ENCODE results near the gene MANSC1.
"Not testable (repeated sequence)": the region's sequence is repeated elsewhere in the genome, so short reads cannot be mapped to it uniquely, and the experiment has no call there.

The MANSC1 gene

GRCh38 chr12:12323591-12323990 is 26.5 kb downstream of the MANSC1 start:
- no peak for DNase-seq (ENCODE audit: low spot score)

GRCh38 chr12:12323118-12323517 is 26.9 kb downstream of the MANSC1 start:
- no peak for DNase-seq (ENCODE audit: low spot score)

GRCh38 chr12:12319451-12320183 is 30.4 kb downstream of the MANSC1 start:
- no peak for DNase-seq (ENCODE audit: low spot score)

- no peak for DNase-seq (ENCODE audit: low spot score)
Measured at GRCh38 chr12:12315838-12316237, 34.2 kb downstream of the MANSC1 start.

GRCh38 chr12:12310695-12311094 is 39.3 kb downstream of the MANSC1 start:
- DNase-seq (ENCODE audit: low spot score), result not testable (repeated sequence)

GRCh38 chr12:12305568-12306300 is 44.3 kb downstream of the MANSC1 start:
- no peak for DNase-seq (ENCODE audit: low spot score)

GRCh38 chr12:12302976-12303375 is 47.1 kb downstream of the MANSC1 start:
- no peak for DNase-seq (ENCODE audit: low spot score)

- DNase-seq (ENCODE audit: low spot score), result no peak
Measured at GRCh38 chr12:12301122-12301521, 48.9 kb downstream of the MANSC1 start.

GRCh38 chr12:12297201-12297830 is 52.7 kb downstream of the MANSC1 start:
- no peak for DNase-seq (ENCODE audit: low spot score)

GRCh38 chr12:12294215-12295005 is 55.6 kb downstream of the MANSC1 start:
- DNase-seq (ENCODE audit: low spot score), result no peak

- no peak for DNase-seq (ENCODE audit: low spot score)
Measured at GRCh38 chr12:12290206-12290605, 59.8 kb downstream of the MANSC1 start.

- no peak for DNase-seq (ENCODE audit: low spot score)
Measured at GRCh38 chr12:12286441-12286840, 63.6 kb downstream of the MANSC1 start.

GRCh38 chr12:12282761-12283425 is 67.1 kb downstream of the MANSC1 start:
- DNase-seq (ENCODE audit: low spot score), result no peak

- DNase-seq (ENCODE audit: low spot score), result no peak
Measured at GRCh38 chr12:12282202-12282601, 67.8 kb downstream of the MANSC1 start.

- DNase-seq (ENCODE audit: low spot score), result no peak
Measured at GRCh38 chr12:12281134-12281533, 68.9 kb downstream of the MANSC1 start.

GRCh38 chr12:12278899-12279298 is 71.1 kb downstream of the MANSC1 start:
- no peak for DNase-seq (ENCODE audit: low spot score)

Data from HuH-7 (cell line).